ENCODE results near the gene MMP20. TPM values are rescaled to one million over a fixed set of nuclear protein-coding genes. Genes with fewer than 3 reads are reported as not detected.

MMP20 gene
- total RNA-seq, 1 donor from 2014 or later: not detected

- Mint-ChIP-seq H3K4me1 (ENCODE audit: low read depth) (peaks cover 1% of the 10 kb centered on the region), H3K4me3 (ENCODE audit: low read depth) (no peak overlapping the region), H3K27ac (no peak overlapping the region), H3K36me3 (ENCODE audit: insufficient read depth) (no peaks in the 10 kb centered on the region), H3K9me3 (ENCODE audit: low read depth) (peaks cover 2% of the 10 kb centered on the region), H3K27me3 (no peaks in the 10 kb centered on the region)
- TF ChIP-seq, protein P1, sequence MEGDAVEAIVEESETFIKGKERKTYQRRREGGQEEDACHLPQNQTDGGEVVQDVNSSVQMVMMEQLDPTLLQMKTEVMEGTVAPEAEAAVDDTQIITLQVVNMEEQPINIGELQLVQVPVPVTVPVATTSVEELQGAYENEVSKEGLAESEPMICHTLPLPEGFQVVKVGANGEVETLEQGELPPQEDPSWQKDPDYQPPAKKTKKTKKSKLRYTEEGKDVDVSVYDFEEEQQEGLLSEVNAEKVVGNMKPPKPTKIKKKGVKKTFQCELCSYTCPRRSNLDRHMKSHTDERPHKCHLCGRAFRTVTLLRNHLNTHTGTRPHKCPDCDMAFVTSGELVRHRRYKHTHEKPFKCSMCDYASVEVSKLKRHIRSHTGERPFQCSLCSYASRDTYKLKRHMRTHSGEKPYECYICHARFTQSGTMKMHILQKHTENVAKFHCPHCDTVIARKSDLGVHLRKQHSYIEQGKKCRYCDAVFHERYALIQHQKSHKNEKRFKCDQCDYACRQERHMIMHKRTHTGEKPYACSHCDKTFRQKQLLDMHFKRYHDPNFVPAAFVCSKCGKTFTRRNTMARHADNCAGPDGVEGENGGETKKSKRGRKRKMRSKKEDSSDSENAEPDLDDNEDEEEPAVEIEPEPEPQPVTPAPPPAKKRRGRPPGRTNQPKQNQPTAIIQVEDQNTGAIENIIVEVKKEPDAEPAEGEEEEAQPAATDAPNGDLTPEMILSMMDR (IDR thresholded peaks at IDR 0.05; ENCODE audit: unreplicated experiment): no peak
- DNase-seq (ENCODE audit: low spot score, unreplicated experiment): no peak
Observed at GRCh38 chr11:102575012-102575411, 50.1 kb downstream of the MMP20 start.

GRCh38 chr11:102573851-102574250 is 51.3 kb downstream of the MMP20 start:
- Mint-ChIP-seq H3K27ac (no peak overlapping the region), H3K4me1 (ENCODE audit: low read depth) (no peaks in the 10 kb centered on the region), H3K27me3 (no peaks in the 10 kb centered on the region), H3K4me3 (ENCODE audit: low read depth) (no peak overlapping the region), H3K9me3 (ENCODE audit: low read depth) (peaks cover 12% of the 10 kb centered on the region), H3K36me3 (ENCODE audit: insufficient read depth) (no peaks in the 10 kb centered on the region)
- DNase-seq (ENCODE audit: low spot score, unreplicated experiment): no peak
- TF ChIP-seq, protein P1 (IDR thresholded peaks at IDR 0.05; ENCODE audit: unreplicated experiment): no peak

- TF ChIP-seq, protein P1 (IDR thresholded peaks at IDR 0.05; ENCODE audit: unreplicated experiment): no peak
- H3K27ac Mint-ChIP-seq: no peak overlapping the region
- no peak for DNase-seq (ENCODE audit: low spot score, unreplicated experiment)
- peaks cover 22% of the 10 kb centered on the region for H3K9me3 Mint-ChIP-seq (ENCODE audit: low read depth)
- H3K36me3 Mint-ChIP-seq (ENCODE audit: insufficient read depth): no peaks in the 10 kb centered on the region
- H3K27me3 Mint-ChIP-seq: no peaks in the 10 kb centered on the region
- H3K4me3 Mint-ChIP-seq (ENCODE audit: low read depth): no peak overlapping the region
- H3K4me1 Mint-ChIP-seq (ENCODE audit: low read depth): no peaks in the 10 kb centered on the region
Observed at GRCh38 chr11:102572554-102573220, 52.4 kb downstream of the MMP20 start.

GRCh38 chr11:102568851-102569250 is 56.3 kb downstream of the MMP20 start:
- H3K4me3 Mint-ChIP-seq (ENCODE audit: low read depth): no peak overlapping the region
- TF ChIP-seq, protein P1 (IDR thresholded peaks at IDR 0.05; ENCODE audit: unreplicated experiment): no peak
- no peak for DNase-seq (ENCODE audit: low spot score, unreplicated experiment)
- H3K4me1 Mint-ChIP-seq (ENCODE audit: low read depth): no peaks in the 10 kb centered on the region
- H3K27me3 Mint-ChIP-seq: no peaks in the 10 kb centered on the region
- H3K9me3 Mint-ChIP-seq (ENCODE audit: low read depth): peaks cover 33% of the 10 kb centered on the region
- peaks cover 2% of the 10 kb centered on the region for H3K36me3 Mint-ChIP-seq (ENCODE audit: insufficient read depth)
- no peak overlapping the region for H3K27ac Mint-ChIP-seq

- Mint-ChIP-seq H3K9me3 (ENCODE audit: low read depth) (peaks cover 33% of the 10 kb centered on the region), H3K4me3 (ENCODE audit: low read depth) (no peak overlapping the region), H3K27ac (no peak overlapping the region), H3K27me3 (no peaks in the 10 kb centered on the region), H3K36me3 (ENCODE audit: insufficient read depth) (peaks cover 2% of the 10 kb centered on the region), H3K4me1 (ENCODE audit: low read depth) (no peaks in the 10 kb centered on the region)
- TF ChIP-seq, protein P1 (IDR thresholded peaks at IDR 0.05; ENCODE audit: unreplicated experiment): no peak
- DNase-seq (ENCODE audit: low spot score, unreplicated experiment): no peak
Observed at GRCh38 chr11:102566112-102566511, 59.0 kb downstream of the MMP20 start.

Measured in progenitor cell of endocrine pancreas (in vitro differentiated cells).